ENCODE data around the gene CHL1. TPM values are rescaled to one million over a fixed set of nuclear protein-coding genes. Genes with fewer than 3 reads are reported as not detected.

CHL1 gene
- total RNA-seq, 1 donor from 2014 or later, result 7.4 TPM

GRCh38 chr3:394775-395174, 198.2 kb downstream of the CHL1 start:
- TF ChIP-seq CTCF (IDR thresholded peaks at IDR 0.05), result no peak
- ATAC-seq (ENCODE audit: low read depth) (no peak), DNase-seq (no peak)
- intact Hi-C loops (cut with micrococcal nuclease), result no loop called here
- ChIA-PET POLR2A (no interaction called here), CTCF (no interaction called here)
- H3K4me3 Mint-ChIP-seq, result no peak overlapping the region
- no peak overlapping the region for H3K27ac Mint-ChIP-seq
- H3K27me3 Mint-ChIP-seq, result no peaks in the 10 kb centered on the region
- H3K4me1 Mint-ChIP-seq, result no peaks in the 10 kb centered on the region
- H3K9me3 Mint-ChIP-seq, result no peaks in the 10 kb centered on the region
- H3K36me3 Mint-ChIP-seq (ENCODE audit: low read depth), result no peaks in the 10 kb centered on the region

GRCh38 chr3:396293-396692, 199.7 kb downstream of the CHL1 start:
- DNase-seq, result no peak
- no peaks in the 10 kb centered on the region for H3K4me1 Mint-ChIP-seq
- H3K27ac Mint-ChIP-seq, result no peak overlapping the region
- no peak for TF ChIP-seq CTCF (IDR thresholded peaks at IDR 0.05)
- ChIA-PET CTCF (no interaction called here), POLR2A (no interaction called here)
- intact Hi-C loops (cut with micrococcal nuclease), result no loop called here
- H3K9me3 Mint-ChIP-seq, result no peaks in the 10 kb centered on the region
- no peaks in the 10 kb centered on the region for H3K27me3 Mint-ChIP-seq
- no peak overlapping the region for H3K4me3 Mint-ChIP-seq
- no peak for ATAC-seq (ENCODE audit: low read depth)
- H3K36me3 Mint-ChIP-seq (ENCODE audit: low read depth), result no peaks in the 10 kb centered on the region

GRCh38 chr3:399647-400046, 203.1 kb downstream of the CHL1 start:
- TF ChIP-seq CTCF (IDR thresholded peaks at IDR 0.05), result no peak
- intact Hi-C loops (cut with micrococcal nuclease), result no loop called here
- Mint-ChIP-seq H3K27me3 (no peaks in the 10 kb centered on the region), H3K9me3 (no peaks in the 10 kb centered on the region), H3K36me3 (ENCODE audit: low read depth) (no peaks in the 10 kb centered on the region), H3K4me3 (no peak overlapping the region), H3K27ac (no peak overlapping the region), H3K4me1 (no peaks in the 10 kb centered on the region)
- no peak for DNase-seq
- ATAC-seq (ENCODE audit: low read depth), result no peak
- POLR2A ChIA-PET, result no interaction called here
- CTCF ChIA-PET, result no interaction called here

- POLR2A ChIA-PET, result no interaction called here
- Mint-ChIP-seq H3K27ac (no peak overlapping the region), H3K4me3 (no peak overlapping the region), H3K27me3 (peaks cover 2% of the 10 kb centered on the region), H3K9me3 (no peaks in the 10 kb centered on the region), H3K36me3 (ENCODE audit: low read depth) (no peaks in the 10 kb centered on the region), H3K4me1 (no peaks in the 10 kb centered on the region)
- intact Hi-C loops (cut with micrococcal nuclease), result no loop called here
- CTCF ChIA-PET, result no interaction called here
- DNase-seq (no peak), ATAC-seq (ENCODE audit: low read depth) (no peak)
- no peak for TF ChIP-seq CTCF (IDR thresholded peaks at IDR 0.05)
These were observed 207.3 kb downstream of the CHL1 start for GRCh38 chr3:403826-404225.

- intact Hi-C loops (cut with micrococcal nuclease), result no loop called here
- no peak for ATAC-seq (ENCODE audit: low read depth)
- Mint-ChIP-seq H3K4me3 (no peak overlapping the region), H3K9me3 (no peaks in the 10 kb centered on the region), H3K36me3 (ENCODE audit: low read depth) (no peaks in the 10 kb centered on the region), H3K27ac (no peak overlapping the region), H3K4me1 (no peaks in the 10 kb centered on the region), H3K27me3 (peaks cover 2% of the 10 kb centered on the region)
- TF ChIP-seq CTCF (IDR thresholded peaks at IDR 0.05), result no peak
- CTCF ChIA-PET, result no interaction called here
- POLR2A ChIA-PET, result no interaction called here
- no peak for DNase-seq
These were observed 212.4 kb downstream of the CHL1 start for GRCh38 chr3:409011-409410.

Data from activated B cell treated with CpG ODN at 0.5 μM for 24 hours (primary cell).